Hematopoietic multipotent progenitor cell treated with erythropoietin and hydrocortisone succinate and interleukin-3 and kit ligand, for 8 days (in vitro differentiated cells): ENCODE data around the gene GSG1.

Experiments
- DNase-seq: peaks from one replicate; pipeline ENCODE4 v3.0.0-alpha.2; 2015

Gene GSG1

DNA sequence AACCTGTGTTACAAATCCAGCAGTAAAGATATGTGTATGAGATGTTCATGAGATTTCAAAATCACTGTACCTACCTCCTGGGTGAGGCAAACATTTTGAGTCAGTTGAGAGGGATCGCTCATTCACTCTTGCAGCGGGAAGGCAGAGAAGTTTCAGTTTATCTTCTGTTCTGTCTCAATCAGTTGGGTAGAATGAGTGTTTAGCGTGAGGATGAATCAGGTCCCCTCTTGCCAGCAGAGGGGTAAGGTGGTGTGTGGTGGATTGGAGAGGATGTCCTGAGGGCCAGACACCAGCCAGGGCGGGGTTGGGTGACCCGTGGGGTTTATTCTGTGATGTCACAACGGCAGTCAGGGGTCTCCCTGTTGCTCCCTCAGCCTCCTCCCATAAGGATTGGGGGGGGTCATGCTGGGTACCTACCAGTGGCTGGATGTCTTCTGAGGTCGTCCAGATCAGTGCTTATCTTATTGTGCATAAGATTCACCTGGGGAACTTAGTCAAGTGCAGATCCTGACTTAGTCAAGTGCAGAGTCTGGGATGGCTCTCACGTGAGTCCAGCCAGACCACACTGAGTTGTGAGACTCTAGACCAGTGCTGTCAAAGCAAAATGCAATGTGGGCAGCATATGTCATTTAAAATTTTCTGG lies at the start of gene GSG1:
Gene GSG1 (minus strand): TSS at position 277 of the 643 bp plus-strand sequence. CDS start 155 bp downstream, at position 122.
- DNase-seq = no peak

DNA sequence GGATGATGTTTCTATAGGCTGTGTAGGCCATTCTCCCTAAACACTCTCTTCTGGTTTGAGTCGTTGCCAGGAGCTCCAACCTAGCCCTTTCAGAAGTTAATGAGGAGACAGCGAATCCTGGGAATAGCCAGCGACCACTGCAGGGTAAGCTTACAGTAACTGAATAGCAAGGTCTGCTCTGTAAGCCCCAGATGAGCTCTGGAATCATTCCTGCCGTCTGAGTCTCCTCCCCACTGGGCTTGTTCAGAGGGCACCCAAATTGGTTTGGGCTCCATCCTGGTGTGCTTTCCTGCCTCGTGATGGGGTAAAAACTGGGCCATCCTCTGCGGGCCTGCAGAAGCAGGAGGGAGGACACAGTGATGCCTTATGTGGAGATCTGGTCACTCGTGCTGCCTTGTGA lies 49.7 kb upstream of the GSG1 start:
- DNase-seq = no peak

DNA sequence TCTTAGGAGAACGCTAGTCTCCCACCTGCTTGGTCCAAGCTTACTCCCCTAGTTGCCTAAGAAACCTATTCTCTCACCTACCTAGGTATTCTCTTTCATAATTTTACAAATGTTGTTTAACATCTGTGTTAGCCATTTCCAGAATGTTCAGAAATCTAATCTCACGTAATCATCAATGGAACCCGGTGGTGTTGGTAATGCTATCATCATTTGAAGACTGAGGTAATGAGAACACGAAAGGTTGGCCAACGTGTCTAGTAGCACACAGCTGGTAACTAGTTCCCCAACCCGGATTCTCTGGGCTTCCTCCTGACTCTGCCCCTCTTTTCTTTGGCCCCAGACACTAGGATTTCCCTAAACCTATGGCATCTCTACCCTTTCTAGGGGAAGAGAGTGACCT lies 49.3 kb upstream of the GSG1 start:
- no peak for DNase-seq

DNA sequence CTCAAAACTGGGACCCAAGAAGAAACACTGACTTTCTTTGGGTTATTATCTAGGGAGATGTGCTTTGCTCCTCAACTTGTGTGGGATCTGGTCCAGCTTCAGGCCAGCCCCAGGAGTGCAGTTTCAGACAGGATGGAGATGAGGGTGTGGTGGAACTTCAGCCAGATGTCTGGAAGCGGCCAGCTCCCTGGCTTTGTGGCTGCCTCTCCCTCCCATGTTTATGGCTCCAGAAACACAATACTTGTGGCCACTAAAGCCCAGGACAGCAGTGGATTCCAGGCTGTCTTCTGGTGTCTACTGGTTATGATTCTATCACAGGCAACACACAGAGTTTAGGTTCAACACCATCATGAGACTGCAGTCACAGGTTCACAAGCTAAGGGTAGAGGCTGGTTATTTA lies 48.8 kb upstream of the GSG1 start:
- no peak for DNase-seq

DNA sequence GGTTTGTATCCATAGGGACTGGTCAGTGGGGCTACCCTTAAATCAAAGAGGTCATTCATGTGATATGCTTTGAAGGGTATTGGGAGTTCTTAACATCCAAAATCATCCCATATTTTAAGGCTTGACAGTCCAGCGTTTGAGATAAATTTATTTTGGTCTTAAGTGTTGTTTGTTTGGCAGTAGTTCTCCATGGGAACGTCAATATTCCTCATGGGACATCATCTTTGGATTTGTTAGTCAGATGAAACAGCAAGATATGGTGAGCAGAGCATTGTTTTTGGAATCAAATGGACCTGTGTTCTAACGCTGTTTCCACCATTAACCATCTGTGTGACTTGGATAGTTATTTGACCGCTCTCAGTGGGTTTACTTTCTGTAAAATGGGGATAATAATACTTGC lies 45.9 kb upstream of the GSG1 start:
- DNase-seq = no peak

DNA sequence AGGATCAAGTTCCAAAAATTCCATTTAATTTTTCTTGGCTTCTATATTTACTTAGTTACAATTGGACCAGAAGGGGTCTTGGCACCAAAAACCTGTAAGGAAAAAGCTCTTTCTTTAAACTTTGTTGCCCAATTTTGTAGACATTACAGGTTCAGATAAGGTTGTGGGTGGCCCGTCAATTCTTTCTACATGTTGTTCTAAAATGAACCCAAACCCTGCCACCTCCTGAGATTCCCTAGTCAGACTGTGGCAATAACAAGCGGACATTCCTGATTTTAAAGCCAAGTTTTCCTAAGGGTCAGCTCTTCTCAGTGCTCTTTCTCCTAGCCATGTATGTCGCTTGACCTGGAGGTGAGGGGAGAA lies 45.0 kb upstream of the GSG1 start:
- DNase-seq = no peak

DNA sequence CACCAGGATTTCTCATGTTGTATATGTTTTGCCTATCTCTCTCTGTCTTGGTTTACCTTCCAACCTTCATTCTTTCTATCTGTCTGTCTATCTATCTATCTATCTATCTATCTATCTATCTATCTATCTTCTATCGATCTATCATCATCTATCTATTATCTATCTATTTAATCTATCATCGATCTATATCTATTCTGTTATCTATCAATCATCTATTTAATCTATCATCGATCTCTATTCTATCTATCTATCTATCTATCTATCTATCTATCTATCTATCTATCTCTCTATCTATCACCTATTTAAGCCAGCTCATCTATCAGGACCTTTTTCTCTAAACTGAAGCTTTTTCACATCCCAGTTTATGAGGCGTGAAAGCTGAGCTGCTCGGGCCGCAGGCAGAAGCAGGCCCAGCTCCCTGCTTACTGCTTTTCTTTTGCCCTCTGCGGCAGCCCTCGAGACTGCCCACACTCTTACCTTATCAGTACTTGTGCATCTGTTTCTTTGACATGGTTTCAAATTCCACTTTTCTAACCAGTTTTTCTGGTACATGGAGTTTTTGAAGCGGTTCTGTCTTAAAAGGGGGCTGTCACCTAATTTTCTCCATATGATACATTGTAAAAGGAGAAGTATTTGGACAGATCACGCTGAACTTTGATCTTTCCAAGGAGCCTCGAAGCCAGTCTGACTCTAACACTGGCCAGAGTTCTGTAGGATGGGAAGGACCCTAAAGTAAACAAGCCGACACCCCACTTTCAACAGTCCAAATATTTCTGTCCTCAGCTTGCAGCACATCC lies 44.4 kb upstream of the GSG1 start:
- DNase-seq = peak; percentile 26

DNA sequence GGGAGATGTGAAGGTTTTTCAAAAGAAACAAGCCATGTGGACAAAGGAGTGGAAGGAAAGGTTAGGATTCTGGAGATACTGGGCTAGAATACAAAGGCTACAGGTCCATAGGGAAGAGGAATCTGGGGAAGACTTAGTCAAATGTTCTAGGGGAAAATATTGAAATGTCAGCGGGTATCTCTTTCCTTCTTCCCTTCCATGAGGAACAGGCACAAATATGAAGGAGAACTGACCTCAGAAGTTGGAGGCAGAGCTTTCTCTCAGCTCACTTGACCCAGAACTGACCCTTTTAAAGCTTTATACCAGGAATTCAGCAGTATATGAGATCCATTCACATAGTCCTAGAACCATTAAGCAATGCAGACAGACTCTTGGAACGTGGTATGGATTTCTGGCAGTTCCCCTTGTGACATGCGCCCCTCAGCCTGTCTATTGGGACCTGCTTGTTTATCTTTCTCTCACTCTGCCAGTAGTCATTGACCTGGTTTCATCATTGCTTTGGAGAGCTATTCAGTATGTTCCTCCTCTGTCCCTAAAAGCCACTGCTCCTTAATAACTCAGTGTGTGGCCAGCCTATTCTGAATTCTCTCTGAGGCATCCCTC lies 43.0 kb upstream of the GSG1 start:
- DNase-seq = no peak

DNA sequence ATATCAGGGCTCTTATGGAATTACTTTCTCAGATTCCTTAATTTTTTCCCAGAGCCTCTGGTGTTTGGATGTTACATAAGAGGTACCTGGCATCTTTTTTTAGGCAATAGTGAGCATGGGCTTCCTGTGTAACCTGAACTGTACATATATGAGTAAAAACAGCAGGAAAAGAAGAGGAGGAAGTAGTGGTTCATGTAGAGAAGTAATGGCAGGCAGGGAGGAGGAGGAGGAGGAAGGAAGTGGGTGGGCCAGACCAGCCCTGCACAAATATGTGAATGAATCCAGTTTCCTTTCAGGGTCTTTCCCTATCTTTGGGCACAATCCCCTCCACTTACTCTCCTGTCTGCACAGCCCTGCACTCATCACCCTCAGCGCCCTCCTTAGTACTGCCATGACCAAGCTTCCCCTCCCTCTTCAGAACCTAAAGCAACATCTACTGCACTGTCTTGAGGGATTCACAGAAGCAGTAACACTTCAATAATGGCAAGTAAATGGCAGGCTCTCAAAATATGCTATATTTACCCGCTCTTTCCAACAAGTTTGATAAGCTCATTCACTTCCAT lies 40.9 kb upstream of the GSG1 start:
- DNase-seq = no peak

DNA sequence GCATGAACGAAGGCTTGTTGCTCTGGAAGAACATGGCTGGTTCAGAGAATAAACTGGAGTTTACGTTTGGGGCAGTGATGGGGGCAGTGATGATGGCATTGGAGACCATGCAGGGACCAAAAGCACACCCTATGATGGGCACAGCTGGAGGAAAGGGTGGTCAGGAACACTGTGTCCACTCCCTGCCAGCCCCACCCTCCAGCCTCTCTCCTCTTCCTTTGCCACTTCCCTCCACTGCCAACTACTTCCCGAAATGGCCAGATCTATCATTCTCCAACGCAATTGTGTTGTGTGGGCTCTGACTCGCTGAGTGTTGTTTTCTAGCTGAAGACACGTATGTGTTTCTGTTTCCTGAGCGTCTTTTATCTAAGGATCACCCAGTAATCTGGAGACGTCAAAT lies 39.3 kb upstream of the GSG1 start:
- DNase-seq = no peak

DNA sequence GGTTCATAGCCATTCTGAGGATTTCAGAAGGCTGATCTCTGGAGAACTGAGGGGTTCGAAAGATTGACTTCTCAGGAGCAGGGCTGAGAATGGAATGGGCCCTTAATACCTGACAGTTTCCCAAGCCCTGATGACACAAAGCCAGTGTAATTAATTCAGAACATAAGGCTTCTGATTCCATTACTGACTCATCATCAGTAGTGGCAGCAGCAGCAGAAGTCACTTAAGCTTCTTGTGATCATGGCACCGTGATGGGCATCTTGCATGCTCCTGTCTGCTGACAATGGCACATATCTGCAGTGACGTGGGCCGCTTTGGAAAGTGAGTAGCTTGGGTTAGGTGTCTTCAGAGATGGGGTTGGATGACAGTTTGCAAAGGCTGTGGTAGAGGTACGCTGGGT lies 38.2 kb upstream of the GSG1 start:
- no peak for DNase-seq

DNA sequence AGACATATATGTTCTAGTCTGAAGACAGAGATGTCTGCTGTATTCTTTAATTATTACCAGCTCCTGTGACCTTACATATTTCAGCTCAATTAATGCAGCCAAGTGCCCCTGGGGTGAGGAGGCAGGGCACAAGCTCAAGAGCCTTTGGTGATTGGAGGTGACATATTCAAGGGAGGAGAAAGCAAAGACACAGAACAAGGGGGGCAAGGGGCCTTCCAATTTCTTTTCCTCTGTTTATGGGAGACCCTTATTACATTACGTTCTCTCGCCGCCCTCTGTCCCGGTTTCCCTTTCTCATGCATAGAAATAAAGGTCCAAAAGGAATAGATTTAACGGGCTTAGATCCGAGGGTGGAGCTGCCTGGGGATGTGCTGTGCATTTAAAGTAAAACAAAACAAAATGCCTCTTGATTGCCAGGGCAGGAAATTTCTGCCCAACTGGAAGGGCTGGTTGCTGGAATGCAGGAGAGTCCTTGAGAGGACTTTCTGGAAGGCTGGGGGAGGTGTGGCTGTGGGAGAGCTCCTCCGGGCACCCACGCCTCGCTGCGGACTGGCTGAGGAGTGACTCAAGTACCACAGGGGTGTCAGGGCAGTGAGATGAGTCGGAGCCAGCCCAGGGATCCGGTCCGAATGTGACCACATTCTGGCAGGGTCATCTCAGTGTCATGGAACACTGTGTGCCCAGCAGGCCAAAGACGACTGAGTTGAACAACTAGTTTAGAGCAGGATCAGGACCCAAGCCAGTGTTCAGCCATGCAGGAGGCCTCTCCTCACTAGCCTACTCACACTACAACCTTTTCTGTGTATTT lies 32.1 kb upstream of the GSG1 start:
- no peak for DNase-seq

DNA sequence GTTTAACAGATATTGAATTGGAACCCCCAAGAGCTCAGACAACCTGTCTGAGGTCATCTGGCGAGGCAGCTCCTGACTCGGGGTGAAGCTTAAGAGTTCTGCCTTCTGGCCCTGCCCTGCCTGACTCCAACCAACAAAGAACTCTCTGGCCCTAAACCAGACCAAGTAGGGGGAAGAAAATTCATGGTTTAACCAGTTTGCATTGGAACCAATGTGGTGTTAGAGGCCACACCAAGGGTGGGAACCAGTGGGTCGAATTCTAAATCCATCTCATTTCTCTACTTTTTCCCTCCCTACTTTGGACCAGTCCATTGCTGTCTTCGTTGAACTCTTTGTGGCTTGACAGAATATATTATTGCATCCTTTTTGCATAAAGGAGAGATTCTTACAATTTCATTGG lies 30.4 kb upstream of the GSG1 start:
- DNase-seq = no peak

DNA sequence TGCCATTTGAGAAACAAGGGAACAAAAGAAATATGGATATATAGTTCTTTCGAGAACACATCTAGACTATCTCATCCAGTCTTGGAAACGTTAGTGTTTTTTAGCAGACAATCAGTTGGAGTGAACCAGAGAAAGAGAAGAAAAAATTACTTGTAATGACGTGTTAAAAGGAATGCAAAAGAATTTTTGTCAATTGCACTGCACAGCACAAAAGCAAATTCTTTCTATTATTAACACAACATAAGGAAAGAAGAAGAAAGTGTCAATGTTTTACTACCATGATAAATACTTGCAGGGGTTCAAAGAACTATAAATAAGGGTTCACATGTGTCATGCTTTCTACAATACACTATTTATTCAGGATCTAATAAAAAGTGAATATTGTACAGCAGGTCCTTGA lies 27.5 kb upstream of the GSG1 start:
- DNase-seq = no peak

DNA sequence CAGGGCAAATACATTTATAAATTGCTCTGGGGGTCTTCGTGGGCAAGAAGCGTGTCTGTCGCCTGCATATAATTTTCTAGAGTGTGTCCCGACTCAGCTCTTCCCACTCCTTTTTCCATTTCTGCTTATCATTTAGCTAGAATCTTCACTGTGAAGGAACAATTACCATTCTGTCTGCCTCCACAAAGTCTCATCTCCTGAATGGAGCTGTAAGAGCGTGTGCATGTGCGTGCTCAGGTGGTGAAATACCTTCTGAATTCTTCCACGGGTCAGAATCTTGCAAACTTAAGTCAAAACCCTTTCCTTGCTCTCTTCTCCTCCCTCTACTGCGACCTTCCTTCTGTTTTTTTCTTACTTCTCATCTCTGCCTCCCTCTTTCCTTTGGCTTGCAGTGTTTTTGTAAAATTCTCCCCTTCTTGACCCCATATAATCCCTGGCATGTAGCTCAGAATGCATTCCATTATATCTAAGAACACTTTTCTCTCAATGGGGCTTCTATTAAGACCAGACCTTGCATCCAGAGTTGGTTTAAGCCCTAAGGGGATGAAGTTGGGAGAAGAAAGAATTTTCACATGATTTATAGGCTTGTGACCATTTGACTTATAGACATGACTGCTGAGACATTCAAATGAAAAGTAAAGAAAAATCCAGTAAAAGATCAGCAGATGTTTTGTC lies 25.0 kb upstream of the GSG1 start:
- no peak for DNase-seq

DNA sequence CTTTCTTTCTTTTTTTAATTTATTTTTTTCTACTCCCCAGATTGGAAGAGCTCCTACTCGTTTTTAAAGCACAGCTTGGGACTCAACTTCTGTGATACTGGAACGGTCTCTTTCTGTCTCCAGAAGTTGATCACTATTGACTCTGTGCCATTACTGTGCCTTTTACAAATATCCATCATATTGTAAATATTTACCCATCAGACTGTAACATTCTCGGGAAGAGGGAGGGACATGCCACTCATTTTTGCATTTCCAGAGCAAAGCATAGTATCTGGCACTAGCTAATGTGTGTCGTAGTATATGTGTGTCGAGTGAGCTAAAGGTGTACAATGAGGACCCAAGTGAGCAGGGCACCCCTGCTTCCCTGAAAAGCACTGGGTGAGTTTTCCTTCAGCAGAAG lies 24.0 kb upstream of the GSG1 start:
- no peak for DNase-seq

DNA sequence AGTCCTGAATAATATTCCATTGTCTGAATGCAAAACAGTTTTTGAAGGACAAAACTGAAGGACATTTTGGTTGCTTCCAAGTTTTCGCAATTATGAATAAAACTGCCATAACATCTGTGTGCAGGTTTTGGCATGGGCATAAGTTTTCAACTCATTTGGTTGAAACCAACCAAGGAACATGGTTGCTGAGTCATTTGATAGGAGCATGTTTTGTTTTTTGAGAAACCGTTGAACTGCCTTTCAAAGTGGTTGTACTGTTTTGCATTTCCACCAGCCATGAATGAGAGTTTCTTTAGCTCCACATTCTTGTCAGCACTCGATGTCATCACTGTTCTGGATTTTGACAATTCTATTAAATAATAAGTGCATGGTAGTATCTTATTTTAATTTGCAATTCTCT lies 23.0 kb upstream of the GSG1 start:
- DNase-seq = no peak

DNA sequence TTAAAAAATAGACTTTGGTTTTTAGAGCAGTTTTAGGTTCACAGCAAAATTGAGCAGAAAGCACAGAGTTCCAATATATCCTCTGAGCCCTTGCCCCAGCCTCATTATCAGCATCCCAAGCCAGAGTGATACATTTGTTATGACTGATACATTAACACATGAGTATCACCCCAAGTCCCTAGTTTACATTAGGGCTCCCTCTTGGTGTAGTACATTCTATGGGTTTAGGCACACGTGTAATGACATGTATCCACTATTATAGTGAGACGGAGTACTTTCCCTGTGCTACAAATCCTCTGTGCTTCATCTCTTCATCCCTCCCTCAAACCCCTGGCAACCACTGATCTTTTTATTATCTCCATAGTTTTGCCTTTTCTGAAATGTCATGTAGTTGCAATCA lies 22.5 kb upstream of the GSG1 start:
- no peak for DNase-seq

DNA sequence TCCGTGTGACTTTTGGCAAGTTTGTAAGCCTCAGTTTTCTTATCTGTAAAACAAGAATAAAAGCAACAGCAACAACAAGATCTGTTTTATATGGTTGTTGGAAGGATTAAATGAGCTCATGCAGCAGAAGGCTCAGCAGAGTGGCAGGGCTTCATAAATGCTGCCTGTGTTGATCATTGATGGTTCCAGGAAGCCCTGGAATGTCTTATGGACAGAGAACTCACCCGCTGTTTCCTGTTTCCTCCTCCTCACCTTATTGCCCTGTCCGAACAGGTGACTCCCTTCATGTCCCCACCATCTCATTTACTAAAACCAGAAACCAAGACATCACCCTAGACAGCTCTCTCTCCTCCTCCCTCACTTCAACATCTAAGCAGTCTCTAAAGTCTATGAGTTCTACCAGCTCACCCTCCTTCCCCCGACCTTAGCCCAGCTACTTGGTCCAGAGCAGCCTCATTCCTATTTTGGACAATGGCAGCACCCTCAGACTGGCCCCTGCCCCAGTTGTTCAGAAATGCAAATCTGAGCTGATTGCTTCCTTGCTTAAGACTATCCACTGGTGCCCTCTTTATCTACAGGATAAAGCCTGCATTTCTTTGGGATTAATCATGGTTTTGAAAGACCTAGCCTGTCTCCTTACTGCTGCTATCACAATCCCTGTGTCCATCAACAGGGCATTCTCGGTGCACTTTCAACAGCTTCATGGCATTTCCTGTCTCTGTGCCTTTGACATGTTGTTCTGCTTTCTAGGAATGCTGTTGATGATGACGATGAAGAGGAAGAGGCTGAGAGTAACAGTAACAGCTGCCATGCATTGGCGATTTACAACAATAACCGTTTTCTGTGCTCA lies 21.4 kb upstream of the GSG1 start:
- no peak for DNase-seq

DNA sequence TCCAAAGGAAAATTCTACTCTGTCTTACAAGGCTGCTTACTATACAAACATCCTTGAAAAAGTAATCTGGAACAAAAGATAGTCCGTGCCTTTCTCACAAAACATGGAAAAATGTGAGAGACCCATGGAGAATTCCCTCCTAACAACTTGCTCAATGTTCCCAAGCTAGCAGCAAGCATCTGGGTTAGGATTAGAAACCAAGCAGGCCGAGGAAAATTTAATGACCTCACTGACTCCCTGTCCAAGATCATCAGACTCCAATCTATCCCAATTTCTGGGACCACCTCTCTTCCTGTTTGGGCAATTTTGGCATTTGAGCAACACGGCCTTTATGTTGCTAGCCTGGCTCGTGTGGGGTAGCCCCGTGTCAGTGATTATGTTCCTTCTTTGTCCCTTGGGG lies 18.1 kb upstream of the GSG1 start:
- DNase-seq = no peak

DNA sequence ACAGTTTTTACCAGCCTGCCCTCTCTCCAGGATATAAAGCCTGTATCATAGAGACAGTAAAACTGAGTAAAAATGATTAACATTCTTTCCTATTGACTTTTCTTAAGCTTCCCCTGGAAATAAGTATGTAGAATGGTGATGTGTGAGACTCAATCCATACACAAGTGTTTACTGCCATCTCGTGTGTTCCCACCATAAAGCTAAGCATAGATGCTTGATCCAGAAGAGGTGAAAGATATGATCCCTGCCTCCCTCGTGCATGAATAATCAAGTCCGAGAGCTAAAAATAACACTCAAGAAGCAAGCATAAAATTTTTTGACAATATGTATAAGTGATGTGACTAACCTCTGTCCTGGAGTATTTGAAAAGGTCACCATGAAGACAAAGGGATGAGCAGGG lies 16.9 kb upstream of the GSG1 start:
- no peak for DNase-seq

DNA sequence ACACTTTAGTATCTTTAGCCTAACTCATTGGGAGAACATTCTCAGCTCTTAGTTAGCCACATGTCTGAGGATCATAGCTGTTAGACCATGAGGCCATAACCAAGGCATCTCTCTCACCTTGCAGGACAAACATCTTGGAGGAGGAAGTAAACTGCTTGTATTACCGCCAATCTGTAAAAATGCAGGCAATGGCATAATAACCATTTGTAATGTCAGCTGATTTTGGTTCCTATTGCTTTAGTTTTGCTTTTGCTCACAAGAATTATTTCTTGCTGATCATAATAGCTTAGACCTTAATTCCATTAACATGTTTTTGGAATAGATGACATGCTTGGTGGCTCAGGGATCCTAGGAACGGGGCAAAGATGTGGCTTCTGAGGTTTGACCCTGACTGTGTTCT lies 16.4 kb upstream of the GSG1 start:
- DNase-seq = no peak
